Endothelial cell of umbilical vein (primary cell): ENCODE results near the gene TLN1. TPM values are rescaled to one million over a fixed set of nuclear protein-coding genes. Genes with fewer than 3 reads are reported as not detected.

Source experiments
- BruUV-seq: library from RNA; stranded (reverse); fragments of 400-500 nt; replicated peaks from 2 replicates; lab custom pipeline; 2021; lab: Mats Ljungman, UMichigan
- CTCF ChIA-PET: fragments of 300-600, 350-600 bp; sonication (Branson Sonifier 250); formaldehyde crosslinking; loops from one replicate; lab custom pipeline; 2021; ENCODE audit warnings: antibody characterized with exemption, inconsistent platforms; lab: Charles Lee
- POLR2A ChIA-PET: fragments of 300-600, 350-600 bp; sonication (Branson Sonifier 250); formaldehyde crosslinking; loops from one replicate; lab custom pipeline; 2021; ENCODE audit warnings: antibody characterized with exemption, inconsistent platforms; lab: Charles Lee
- DNase-seq: peaks from one replicate; pipeline ENCODE4 v3.0.0-alpha.2; 2011; ENCODE audit warnings: low read depth, low spot score
- FAIRE-seq: peaks from 2 replicates; lab custom pipeline; 2011; peaks lifted over from hg19 to GRCh38; lab: Jason Lieb, UNC
- H2AFZ ChIP-seq: 2 replicates; pipeline ENCODE4 v1.6.0; 2012; ENCODE audit warnings: low read depth, low read length, control low read depth, inconsistent platforms
- H3K27ac ChIP-seq: 2 replicates; pipeline ENCODE4 v1.5.1; 2011; ENCODE audit warnings: low read depth, mild to moderate bottlenecking, control low read depth, low read length, moderate library complexity; ENCODE audit not compliant: insufficient read depth
- H3K27me3 ChIP-seq, 2 experiments: 2 replicates each; pipeline versions ENCODE4 v1.6.0 to v1.6.1; 2011; ENCODE audit warnings: low read length in 2 of 2, mixed read lengths in 1 of 2; ENCODE audit not compliant: control insufficient read depth in 2 of 2, insufficient read depth in 2 of 2
- H3K36me3 ChIP-seq, 2 experiments: 2 replicates in 1 of 2; 3 replicates in 1 of 2; pipeline ENCODE4 v1.5.1; 2011; ENCODE audit warnings: low read length in 2 of 2, mild to moderate bottlenecking in 1 of 2, moderate library complexity in 1 of 2; ENCODE audit not compliant: control insufficient read depth in 2 of 2, insufficient read depth in 2 of 2; ENCODE audit errors: extremely low read depth in 1 of 2
- H3K4me1 ChIP-seq: 3 replicates; pipeline ENCODE4 v1.5.1; 2011; ENCODE audit warnings: mild to moderate bottlenecking, low read length; ENCODE audit not compliant: control insufficient read depth, insufficient read depth; ENCODE audit errors: extremely low read depth
- H3K4me2 ChIP-seq: 2 replicates; pipeline ENCODE4 v1.6.1; 2011; ENCODE audit warnings: low read length, control low read depth, mixed read lengths; ENCODE audit not compliant: insufficient read depth
- H3K4me3 ChIP-seq, 3 experiments: fragments of 200-600 bp in 1 of 3; sonication (generic), shearing (Covaris generic) in 1 of 3; replicated peaks in 1 of 3; 2 replicates each; pipeline ENCODE4 v1.5.1; 2011 to 2016; ENCODE audit warnings: control low read depth in 3 of 3, low read length in 3 of 3, mild to moderate bottlenecking in 2 of 3, inconsistent platforms in 1 of 3, low read depth in 1 of 3, moderate library complexity in 1 of 3; ENCODE audit not compliant: insufficient read depth in 1 of 3
- H3K79me2 ChIP-seq: 2 replicates; pipeline ENCODE4 v1.6.0; 2012; ENCODE audit warnings: low read length, inconsistent platforms; ENCODE audit not compliant: control insufficient read depth, insufficient read depth
- H3K9ac ChIP-seq: replicated peaks from 2 replicates; pipeline ENCODE3; 2011; ENCODE audit warnings: low read length, control low read depth; ENCODE audit not compliant: insufficient read depth; ENCODE audit errors: extremely low read depth
- H3K9me1 ChIP-seq: replicated peaks from 3 replicates; pipeline ENCODE4 v1.6.0; 2011; ENCODE audit warnings: mild to moderate bottlenecking, low read length; ENCODE audit not compliant: control insufficient read depth, insufficient read depth; ENCODE audit errors: extremely low read depth
- H3K9me3 ChIP-seq: replicated peaks from 2 replicates; pipeline ENCODE4 v1.5.1; 2012; ENCODE audit warnings: low read length, inconsistent platforms; ENCODE audit not compliant: control insufficient read depth, insufficient read depth
- H4K20me1 ChIP-seq: replicated peaks from 2 replicates; pipeline ENCODE3; 2011; ENCODE audit warnings: mild to moderate bottlenecking, low read length; ENCODE audit not compliant: control insufficient read depth, insufficient read depth; ENCODE audit errors: extremely low read depth
- CTCF ChIP-seq, 2 donors: IDR thresholded peaks; 1 replicate in 1 of 2; 2 replicates in 1 of 2; pipeline ENCODE4 v1.5.1; 2011; ENCODE audit warnings: low read length in 2 of 2, mild to moderate bottlenecking in 2 of 2, moderate library complexity in 2 of 2, control low read depth in 1 of 2, inconsistent platforms in 1 of 2, low read depth in 1 of 2; ENCODE audit not compliant: insufficient read depth in 1 of 2; ENCODE audit errors: extremely low read depth in 1 of 2
- EZH2 ChIP-seq: IDR thresholded peaks from 2 replicates; pipeline ENCODE4 v1.6.1; 2012; ENCODE audit warnings: borderline replicate concordance, low read depth, mild to moderate bottlenecking, moderate library complexity, low read length, inconsistent platforms; ENCODE audit not compliant: severe bottlenecking
- FOS ChIP-seq: IDR thresholded peaks from 2 replicates; pipeline ENCODE4 v1.6.1; 2011; ENCODE audit warnings: mild to moderate bottlenecking, low read length, moderate library complexity, borderline replicate concordance; ENCODE audit not compliant: insufficient read depth
- JUN ChIP-seq: IDR thresholded peaks from 2 replicates; pipeline ENCODE4 v1.6.1; 2011; ENCODE audit warnings: borderline replicate concordance, low read depth; ENCODE audit not compliant: insufficient read length, insufficient read depth
- MAX ChIP-seq: IDR thresholded peaks from 2 replicates; pipeline ENCODE4 v1.6.1; 2011; ENCODE audit not compliant: insufficient read depth, insufficient read length
- MYC ChIP-seq: IDR thresholded peaks from one replicate; pipeline ENCODE4 v1.6.1; 2011; ENCODE audit warnings: mild to moderate bottlenecking, low read depth, low read length
- POLR2A ChIP-seq: IDR thresholded peaks from 2 replicates; pipeline ENCODE4 v1.6.1; 2012; ENCODE audit warnings: low read depth, mild to moderate bottlenecking, control low read depth, low read length
- POLR2AphosphoS5 ChIP-seq: IDR thresholded peaks from 2 replicates; pipeline ENCODE4 v1.6.1; 2012; ENCODE audit warnings: low read depth, mild to moderate bottlenecking, control low read depth, low read length, moderate library complexity; ENCODE audit not compliant: insufficient read depth
- dilution Hi-C: fragments of 300-500 bp; cut with MboI; formaldehyde crosslinking; loops from one replicate; pipeline ENCODE4 v1.15.0; 2019; ENCODE audit warnings: low sequenced_read_pairs; ENCODE audit not compliant: extremely low pct_ligation_motif_present
- intact Hi-C: fragments of 100-400 bp; cut with micrococcal nuclease; formaldehyde crosslinking; loops from one replicate; pipeline ENCODE4 v1.10.0; 2022
- polyA plus RNA-seq, 4 experiments: library from polyadenylated mRNA; depleted of rRNA in 3 of 4; stranded (reverse) in 3 of 4; unstranded in 1 of 4; fragments of >200 nt; gene quantifications; 2 replicates each; pipeline versions ENCODE4 v1.2.1 to v1.2.3, GENCODE V29; 2011 to 2012; ENCODE audit warnings: missing spikeins in 1 of 4
- total RNA-seq: library from RNA; stranded (reverse); gene quantifications from 2 replicates; pipeline ENCODE4 v1.2.3, GENCODE V29; 2021

TLN1 gene
- total and polyA plus RNA-seq, 2 donors (not counting 3 experiments of a cell fraction or from before 2014, with no cell fraction given), result 120 to 450 TPM

DNA sequence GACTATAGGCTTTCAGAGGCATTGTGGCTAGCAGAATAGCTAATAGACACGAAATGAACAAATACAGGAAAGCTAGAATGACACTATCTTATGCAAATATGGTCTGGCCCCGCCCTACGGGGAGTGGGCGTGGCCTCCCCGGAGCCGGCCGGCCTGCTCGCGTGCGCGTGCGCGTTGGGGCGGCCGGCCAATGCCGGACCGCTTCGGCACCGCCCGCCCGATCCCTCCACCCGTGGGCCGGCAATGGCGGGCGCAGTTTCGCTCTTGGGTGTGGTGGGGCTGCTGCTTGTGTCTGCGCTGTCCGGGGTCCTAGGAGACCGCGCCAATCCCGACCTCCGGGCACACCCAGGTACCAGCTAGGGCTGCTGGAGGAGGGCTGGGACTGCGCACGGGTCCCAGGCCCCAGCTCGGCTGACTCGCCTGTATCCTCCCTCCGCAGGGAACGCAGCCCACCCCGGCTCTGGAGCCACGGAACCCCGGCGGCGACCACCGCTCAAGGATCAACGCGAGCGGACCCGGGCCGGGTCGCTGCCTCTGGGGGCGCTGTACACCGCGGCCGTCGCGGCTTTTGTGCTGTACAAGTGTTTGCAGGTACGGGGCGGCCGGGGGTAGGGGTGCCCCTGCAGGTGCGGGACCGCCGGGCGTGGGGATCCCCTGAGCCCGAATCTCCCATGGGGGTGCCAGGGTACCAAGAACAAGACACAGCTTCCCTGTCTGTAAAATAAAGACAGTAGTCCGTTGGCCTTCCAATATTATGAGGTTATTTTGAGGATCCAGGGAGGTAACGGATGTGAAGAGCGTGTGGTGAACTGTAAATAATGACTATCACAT is 73.6 kb downstream of the TLN1 start, which contains the start of gene CCDC107:
TSS of gene CCDC107 (plus strand) at position 156 of the 831 bp plus-strand sequence. CDS start at position 244, 88 bp downstream.
- H3K4me2 ChIP-seq, result peak within 1 kb of the TSS; percentile 93
- intact Hi-C loops, result loop anchor here (1.0 to 5.0 kb wide), 5 partner anchors 31 to 249 kb away; partner anchors contain the start of genes CREB3, HRCT1, RUSC2 and SPAAR
- H3K27ac ChIP-seq, result peak within 1 kb of the TSS; percentile 94
- peaks cover 0 to 8% of the 10 kb centered on the region in 2 experiments for H3K36me3 ChIP-seq
- DNase-seq, result peak; percentile 89
- no peaks in the 10 kb centered on the region for H3K9me3 ChIP-seq
- H3K4me3 ChIP-seq, result peak within 1 kb of the TSS; percentile 84 to 87 (median 86)
- ChIA-PET CTCF (interaction anchor here (0.6 to 10.0 kb wide), 12 partner anchors 9 to 177 kb away, joined by 3 to 227 read pairs (median 4); partner anchors contain the start of genes MSMP and TPM2), POLR2A (interaction anchor here (1.6 kb wide), 1 partner anchor 30 kb away, joined by 4 read pairs; no protein-coding TSS in a partner anchor)
- TF ChIP-seq CTCF (IDR thresholded peaks at IDR 0.05; ENCODE audit: extremely low read depth in 1 of 2, insufficient read depth in 1 of 2, low read depth in 1 of 2, low read length in 2 of 2) (peak; percentile 65 to 88), JUN (no peak), FOS (no peak), MAX (no peak), MYC (no peak), EZH2 (no peak), POLR2AphosphoS5 (peak; percentile 87), POLR2A (peak; percentile 96)
- BruUV-seq, result TSS peak; percentile 47
- peaks cover 4% of the 10 kb centered on the region for H3K79me2 ChIP-seq
- H3K9ac ChIP-seq, result peak within 1 kb of the TSS; percentile 86
- no peaks in the 10 kb centered on the region for H3K27me3 ChIP-seq
- dilution Hi-C loops, result no loop called here
- no peak for FAIRE-seq
- no peaks in the 10 kb centered on the region for H4K20me1 ChIP-seq
- H2AFZ ChIP-seq, result peak within 1 kb of the TSS; percentile 84
- H3K4me1 ChIP-seq, result peaks cover 11% of the 10 kb centered on the region
- no peaks in the 10 kb centered on the region for H3K9me1 ChIP-seq
